ENCODE results near the gene ANK2. TPM values are rescaled to one million over a fixed set of nuclear protein-coding genes. Genes with fewer than 3 reads are reported as not detected.

ANK2 gene
- total RNA-seq, 1 donor from 2014 or later: 4.1 TPM

DNA sequence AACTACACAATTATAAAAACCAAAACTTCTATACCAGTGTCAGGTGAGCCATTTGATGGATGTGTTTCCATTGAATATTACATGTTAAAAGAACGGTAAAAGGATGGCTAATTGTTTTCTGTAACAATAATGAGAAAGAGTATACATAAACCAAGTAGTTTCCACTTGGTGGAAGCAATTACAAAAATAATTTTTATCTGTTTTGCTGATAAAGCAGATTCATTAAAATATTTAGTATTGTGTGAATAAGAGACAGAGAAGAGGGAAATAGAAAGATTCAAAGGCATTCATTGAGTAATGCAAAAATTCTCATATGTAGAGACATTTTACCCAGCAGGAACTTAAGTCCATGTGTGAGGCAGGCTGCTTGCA lies 95.7 kb downstream of the ANK2 start:
- DNase-seq (ENCODE audit: extremely low read depth, low read depth, low spot score): no peak

GRCh38 chr4:113145519-113146291 lies 96.3 kb downstream of the ANK2 start:
- no peak for DNase-seq (ENCODE audit: extremely low read depth, low read depth, low spot score)

DNA sequence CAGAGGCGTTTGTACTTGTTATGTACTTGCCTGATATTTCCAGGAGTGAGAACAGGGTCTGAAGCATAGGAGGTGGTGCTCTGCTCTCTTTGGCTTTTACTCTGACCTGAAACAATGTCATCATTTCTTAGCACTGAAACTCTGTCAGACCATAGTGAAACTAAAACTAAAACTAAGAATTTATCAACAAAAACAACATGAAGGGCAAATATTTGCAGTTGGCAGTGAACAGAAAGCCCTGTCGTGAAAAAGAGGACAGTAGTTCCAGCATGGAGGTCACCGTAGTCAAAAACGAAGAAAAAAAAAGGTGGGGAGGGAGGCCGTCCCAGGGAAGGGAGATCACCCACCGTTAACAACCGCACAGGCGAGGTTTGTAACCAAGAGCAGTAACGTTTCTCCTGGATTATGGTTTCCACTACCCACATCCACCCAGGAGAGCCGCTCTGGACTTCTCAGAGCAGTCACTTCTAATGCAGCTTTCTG lies 97.5 kb downstream of the ANK2 start:
- no peak for DNase-seq (ENCODE audit: extremely low read depth, low read depth, low spot score)

- no peak for DNase-seq (ENCODE audit: extremely low read depth, low read depth, low spot score)
Observed at GRCh38 chr4:113147498-113148111, 98.2 kb downstream of the ANK2 start.

DNA sequence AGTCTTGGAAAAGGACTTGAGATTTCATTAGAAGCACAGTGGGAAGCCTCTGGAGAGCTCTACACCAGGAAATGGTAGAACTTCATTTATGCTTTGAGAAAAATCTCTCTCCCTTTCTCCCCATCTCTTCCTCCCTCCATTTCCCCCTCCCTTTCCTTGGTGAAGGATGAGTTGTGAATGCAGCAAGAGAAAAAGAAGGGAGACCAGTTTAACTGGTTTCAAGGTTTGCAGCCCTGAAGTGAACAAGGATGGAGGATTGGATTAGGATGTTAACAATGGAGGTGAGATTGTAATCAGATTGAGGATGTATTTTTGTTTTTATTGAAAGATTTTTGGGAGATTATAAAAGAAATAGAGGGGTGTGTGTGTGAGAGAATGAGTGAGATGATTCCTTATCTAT lies 99.5 kb downstream of the ANK2 start:
- no peak for DNase-seq (ENCODE audit: extremely low read depth, low read depth, low spot score)

- DNase-seq (ENCODE audit: extremely low read depth, low read depth, low spot score): no peak
Observed at GRCh38 chr4:113153529-113154101, 104.2 kb downstream of the ANK2 start.

GRCh38 chr4:113154281-113154680 lies 104.8 kb downstream of the ANK2 start:
- DNase-seq (ENCODE audit: extremely low read depth, low read depth, low spot score): no peak

DNA sequence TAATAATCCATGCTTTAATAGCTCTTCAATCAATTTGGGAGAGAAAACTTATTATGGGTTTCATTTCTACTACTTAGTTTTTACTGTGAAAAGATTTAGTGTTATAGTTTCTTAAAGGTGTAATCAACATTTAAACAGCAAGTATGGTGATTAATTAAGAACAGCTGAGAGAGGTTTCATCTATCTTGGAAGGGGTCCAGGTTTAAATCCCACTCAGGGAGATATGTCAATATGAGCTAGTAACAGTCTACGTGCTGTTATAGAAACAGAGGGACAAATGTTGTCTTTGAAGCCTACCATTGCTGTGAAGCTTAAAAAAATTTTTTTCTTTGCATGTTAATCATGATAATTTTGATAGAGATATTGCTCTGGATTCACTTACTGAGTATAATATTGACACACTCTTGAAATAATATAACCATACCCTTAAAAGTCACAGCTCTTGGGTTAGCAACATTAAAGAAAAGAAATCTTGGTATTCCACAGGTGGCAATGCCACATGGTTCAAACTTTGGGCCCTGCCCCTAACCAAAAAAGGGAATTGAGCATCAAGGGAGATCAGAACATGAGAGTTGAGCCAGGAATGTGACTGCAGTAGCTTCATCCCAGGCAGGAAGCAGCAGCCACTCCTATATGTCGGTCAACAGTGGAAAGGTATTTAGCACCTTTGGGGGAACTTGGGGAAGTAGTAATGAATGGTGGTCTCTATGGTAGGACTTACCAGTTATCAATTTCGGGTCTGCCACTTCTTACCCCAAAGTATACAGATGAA lies 107.8 kb downstream of the ANK2 start:
- no peak for DNase-seq (ENCODE audit: extremely low read depth, low read depth, low spot score)

DNA sequence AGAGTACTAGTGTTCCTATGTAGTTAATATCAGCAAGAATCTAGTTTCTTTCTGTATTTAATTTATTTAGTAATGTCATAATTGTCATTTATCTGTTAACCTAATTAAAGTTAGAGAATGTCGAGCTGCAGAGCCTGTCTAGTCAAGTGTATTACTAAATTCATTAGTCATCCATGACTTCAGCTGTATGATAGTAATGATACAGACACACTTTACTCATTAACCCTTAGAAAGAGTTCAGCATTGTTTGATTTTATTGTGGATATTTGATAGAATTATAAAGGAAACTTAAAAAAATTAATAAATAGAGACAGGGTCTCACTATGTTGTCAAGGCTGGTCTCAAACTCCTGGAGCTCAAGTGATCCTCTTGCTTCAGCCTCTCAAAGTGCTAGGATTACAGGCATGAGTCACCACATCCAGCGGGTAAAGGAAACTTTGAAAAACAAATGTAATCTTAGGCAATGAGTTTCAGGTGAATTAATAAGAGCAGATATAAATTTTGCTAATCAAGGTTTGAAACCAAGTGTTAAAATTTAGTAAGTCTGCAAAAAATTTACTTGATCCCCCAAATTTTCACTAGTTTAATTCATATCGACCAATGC lies 110.6 kb downstream of the ANK2 start:
- no peak for DNase-seq (ENCODE audit: extremely low read depth, low read depth, low spot score)

- DNase-seq (ENCODE audit: extremely low read depth, low read depth, low spot score): no peak
Observed at GRCh38 chr4:113160548-113160947, 111.1 kb downstream of the ANK2 start.

- no peak for DNase-seq (ENCODE audit: extremely low read depth, low read depth, low spot score)
Observed at GRCh38 chr4:113162089-113162488, 112.6 kb downstream of the ANK2 start.

GRCh38 chr4:113169368-113169767 lies 119.9 kb downstream of the ANK2 start:
- DNase-seq (ENCODE audit: extremely low read depth, low read depth, low spot score): no peak

DNA sequence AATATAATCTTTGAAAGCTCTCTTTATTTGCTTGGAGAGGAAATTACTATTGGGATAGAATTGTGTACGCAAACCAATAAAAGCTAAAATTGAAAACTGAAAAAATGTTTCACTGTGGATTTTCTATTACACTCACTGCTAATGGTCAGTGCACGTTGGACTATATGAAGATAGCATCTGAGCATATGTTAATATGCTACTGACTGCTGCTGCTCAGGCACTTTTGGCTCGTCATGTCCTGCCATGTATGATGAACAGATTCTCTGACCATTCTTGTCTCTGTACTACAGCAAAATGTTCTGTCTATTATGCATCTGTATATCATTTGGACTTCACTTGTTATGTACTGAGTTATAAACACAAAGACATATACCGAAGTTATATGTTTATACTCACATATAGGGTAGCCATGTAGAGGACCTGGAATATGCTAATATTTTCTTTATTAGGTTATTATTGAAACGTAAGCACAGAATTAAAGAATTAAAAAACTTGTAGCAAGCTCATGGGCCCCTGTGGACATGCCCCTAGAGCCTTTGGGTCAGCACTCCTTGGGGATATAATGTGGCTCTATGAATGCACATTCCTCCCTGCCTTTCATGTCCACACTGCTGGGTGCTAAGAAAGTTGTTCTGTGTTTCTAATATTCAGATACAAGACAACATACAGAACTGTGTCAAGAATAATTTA lies 120.8 kb downstream of the ANK2 start:
- no peak for DNase-seq (ENCODE audit: extremely low read depth, low read depth, low spot score)

DNA sequence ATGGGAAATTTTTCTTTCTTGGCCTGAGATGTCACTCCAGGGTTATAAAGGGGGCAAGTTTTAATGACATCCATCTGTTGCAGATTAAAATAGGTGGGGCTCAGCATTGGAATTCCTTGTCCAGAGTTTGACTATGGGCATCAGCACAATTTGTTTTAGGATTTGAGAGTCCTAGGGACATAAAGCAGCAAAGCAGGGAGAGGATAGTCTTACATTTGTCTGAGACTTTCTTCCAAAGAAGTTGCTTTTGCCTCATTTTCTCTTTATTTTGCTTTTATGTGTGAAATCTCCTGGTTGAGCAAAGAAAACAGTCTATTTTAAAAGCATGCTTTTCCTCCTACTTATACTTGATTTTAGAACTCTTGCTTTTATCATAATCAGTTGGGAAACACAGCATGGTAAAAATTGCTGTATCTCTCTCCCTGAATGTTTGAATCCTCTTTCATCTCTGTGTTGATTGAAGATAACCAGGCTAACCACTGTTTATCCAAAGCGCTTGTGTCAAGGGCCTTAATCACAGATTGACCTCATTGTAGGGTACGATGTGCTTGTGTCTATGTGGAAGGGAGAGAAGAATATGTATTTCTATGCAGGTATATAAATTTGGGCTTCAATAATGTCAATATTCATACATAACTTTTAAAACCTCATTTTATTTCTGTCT lies 121.5 kb downstream of the ANK2 start:
- no peak for DNase-seq (ENCODE audit: extremely low read depth, low read depth, low spot score)

DNA sequence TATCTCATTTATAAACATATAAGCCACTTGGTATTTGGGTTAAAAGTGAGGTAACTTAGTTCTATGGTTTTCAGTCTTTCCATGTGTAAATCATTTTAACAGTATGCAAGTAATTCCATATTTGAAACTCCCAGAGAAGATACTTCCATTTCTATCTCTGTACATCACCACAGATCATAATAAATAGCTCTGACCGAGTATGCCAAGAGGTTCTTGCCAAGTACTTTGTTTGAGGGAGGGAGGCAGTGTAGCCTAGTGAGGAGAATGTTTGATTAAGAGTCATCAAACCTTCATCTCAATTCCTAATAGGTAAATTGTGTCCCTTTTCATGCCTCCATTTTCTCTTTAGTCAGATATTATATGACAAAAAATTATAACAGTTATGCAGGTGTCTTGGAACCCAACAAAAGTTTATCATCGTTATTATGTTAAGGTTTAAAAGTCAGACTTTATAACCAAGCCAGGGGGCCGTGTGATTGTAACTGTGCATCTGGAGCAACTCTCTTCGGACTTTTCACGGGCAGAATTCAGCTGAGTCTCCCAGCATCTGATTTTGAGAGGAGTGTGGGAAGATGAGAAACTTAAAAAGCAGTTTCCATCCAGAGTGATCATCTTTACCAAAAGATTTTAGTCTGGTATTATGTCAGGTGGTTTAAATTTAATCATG lies 123.8 kb downstream of the ANK2 start:
- no peak for DNase-seq (ENCODE audit: extremely low read depth, low read depth, low spot score)

- no peak for DNase-seq (ENCODE audit: extremely low read depth, low read depth, low spot score)
Observed at GRCh38 chr4:113173793-113174264, 124.4 kb downstream of the ANK2 start.

- no peak for DNase-seq (ENCODE audit: extremely low read depth, low read depth, low spot score)
Observed at GRCh38 chr4:113179091-113179490, 129.6 kb downstream of the ANK2 start.

DNA sequence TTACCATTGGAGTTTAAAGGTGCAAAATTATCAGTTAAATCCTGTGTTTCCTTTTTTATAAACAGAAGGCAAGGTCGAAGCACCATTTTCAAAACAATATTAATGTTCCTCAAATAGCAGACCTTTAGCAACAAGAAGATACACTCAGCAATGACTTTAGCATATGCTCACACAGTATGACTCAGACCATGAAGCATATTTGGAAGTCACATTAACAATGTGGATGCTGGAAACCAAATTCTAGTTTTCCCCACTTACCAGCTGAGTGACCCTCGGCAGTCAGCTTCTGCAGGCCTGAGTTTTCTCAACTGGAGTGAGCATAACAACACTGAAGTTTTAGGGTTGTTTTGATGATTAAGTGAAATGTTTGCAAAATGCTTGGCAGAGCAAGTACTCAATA lies 130.5 kb downstream of the ANK2 start:
- no peak for DNase-seq (ENCODE audit: extremely low read depth, low read depth, low spot score)

All from glomerular endothelial cell (primary cell).